Measurements from ENCODE around the gene NPTX2. TPM values are rescaled to one million over a fixed set of nuclear protein-coding genes. Genes with fewer than 3 reads are reported as not detected.
A peak's percentile ranks its signal among the peaks of the same experiment; 100 is the strongest.

Gene NPTX2
- total and polyA plus RNA-seq, 2 experiments from 2014 or later, result 3.0 to 5.5 TPM

GRCh38 chr7:98602755-98603398, 14.2 kb upstream of the NPTX2 start:
- TF ChIP-seq CTCF (IDR thresholded peaks at IDR 0.05; ENCODE audit: poor library complexity) (no peak), EZH2 (IDR thresholded peaks at IDR 0.05; ENCODE audit: borderline replicate concordance) (no peak), EZH2phosphoT487 (IDR thresholded peaks at IDR 0.05; ENCODE audit: low read depth, severe bottlenecking, unreplicated experiment) (no peak)
- H3K4me1 ChIP-seq (ENCODE audit: insufficient read depth), result no peaks in the 10 kb centered on the region
- H3K27me3 ChIP-seq, result peaks cover 15% of the 10 kb centered on the region
- no peaks in the 10 kb centered on the region for H4K20me1 ChIP-seq (ENCODE audit: insufficient read depth, poor library complexity, severe bottlenecking)
- 61% methylated on average over 3 of the region's 3 CpGs for WGBS (ENCODE audit: low lambda C conversion rate, missing lambda C conversion rate)
- H3K4me2 ChIP-seq, result no peak overlapping the region
- H3K4me3 ChIP-seq, result no peak overlapping the region
- H3K79me2 ChIP-seq, result no peaks in the 10 kb centered on the region
- no peaks in the 10 kb centered on the region for H3K36me3 ChIP-seq (replicated peaks; ENCODE audit: insufficient read depth, low read depth)
- H3K27ac ChIP-seq, result peak overlapping the region; percentile 59
- DNase-seq (ENCODE audit: low spot score), result no peak
- H3K9me3 ChIP-seq (ENCODE audit: low read depth), result no peaks in the 10 kb centered on the region
- no peak overlapping the region for H2AFZ ChIP-seq
- H3K9me2 ChIP-seq (replicated peaks; ENCODE audit: insufficient read depth), result no peaks in the 10 kb centered on the region

GRCh38 chr7:98603399-98603788, 13.7 kb upstream of the NPTX2 start:
- TF ChIP-seq EZH2 (IDR thresholded peaks at IDR 0.05; ENCODE audit: borderline replicate concordance) (no peak), CTCF (IDR thresholded peaks at IDR 0.05; ENCODE audit: poor library complexity) (no peak), EZH2phosphoT487 (IDR thresholded peaks at IDR 0.05; ENCODE audit: low read depth, severe bottlenecking, unreplicated experiment) (no peak)
- H3K4me1 ChIP-seq (ENCODE audit: insufficient read depth), result no peaks in the 10 kb centered on the region
- no peaks in the 10 kb centered on the region for H4K20me1 ChIP-seq (ENCODE audit: insufficient read depth, poor library complexity, severe bottlenecking)
- H3K9me2 ChIP-seq (replicated peaks; ENCODE audit: insufficient read depth), result no peaks in the 10 kb centered on the region
- H3K27ac ChIP-seq, result peak overlapping the region; percentile 25
- H3K36me3 ChIP-seq (replicated peaks; ENCODE audit: insufficient read depth, low read depth), result no peaks in the 10 kb centered on the region
- H3K4me2 ChIP-seq, result no peak overlapping the region
- H3K79me2 ChIP-seq, result no peaks in the 10 kb centered on the region
- WGBS (ENCODE audit: low lambda C conversion rate, missing lambda C conversion rate), result 39% methylated on average over 3 of the region's 3 CpGs
- no peaks in the 10 kb centered on the region for H3K9me3 ChIP-seq (ENCODE audit: low read depth)
- peaks cover 17% of the 10 kb centered on the region for H3K27me3 ChIP-seq
- H2AFZ ChIP-seq, result no peak overlapping the region
- H3K4me3 ChIP-seq, result no peak overlapping the region
- DNase-seq (ENCODE audit: low spot score), result no peak

- DNase-seq (ENCODE audit: low spot score), result peak; percentile 67
- WGBS (ENCODE audit: low lambda C conversion rate, missing lambda C conversion rate), result 61% methylated on average over 14 of the region's 14 CpGs
- no peak for TF ChIP-seq EZH2phosphoT487 (IDR thresholded peaks at IDR 0.05; ENCODE audit: low read depth, severe bottlenecking, unreplicated experiment)
- TF ChIP-seq EZH2 (IDR thresholded peaks at IDR 0.05; ENCODE audit: borderline replicate concordance), result no peak
- no peak for TF ChIP-seq CTCF (IDR thresholded peaks at IDR 0.05; ENCODE audit: poor library complexity)
- no peaks in the 10 kb centered on the region for H3K9me2 ChIP-seq (replicated peaks; ENCODE audit: insufficient read depth)
- no peaks in the 10 kb centered on the region for H4K20me1 ChIP-seq (ENCODE audit: insufficient read depth, poor library complexity, severe bottlenecking)
- peaks cover 74% of the 10 kb centered on the region for H3K27me3 ChIP-seq
- no peak overlapping the region for H3K4me3 ChIP-seq
- H3K79me2 ChIP-seq, result no peaks in the 10 kb centered on the region
- no peaks in the 10 kb centered on the region for H3K36me3 ChIP-seq (replicated peaks; ENCODE audit: insufficient read depth, low read depth)
- no peak overlapping the region for H3K27ac ChIP-seq
- H3K4me2 ChIP-seq, result no peak overlapping the region
- no peaks in the 10 kb centered on the region for H3K9me3 ChIP-seq (ENCODE audit: low read depth)
- no peak overlapping the region for H2AFZ ChIP-seq
- H3K4me1 ChIP-seq (ENCODE audit: insufficient read depth), result no peaks in the 10 kb centered on the region
These were observed 3.3 kb upstream of the NPTX2 start for GRCh38 chr7:98613601-98614425.

Data from hepatocyte (in vitro differentiated cells).